ENCODE data around the gene MGAT3.
A peak's percentile ranks its signal among the peaks of the same experiment; 100 is the strongest.
"Not testable (repeated sequence)": the region's sequence is repeated elsewhere in the genome, so short reads cannot be mapped to it uniquely, and the experiment has no call there.

Gene MGAT3

GRCh38 chr22:39514373-39514973, 57.7 kb downstream of the MGAT3 start:
- Mint-ChIP-seq H3K9me3 (no peaks in the 10 kb centered on the region), H3K27me3 (no peaks in the 10 kb centered on the region), H3K27ac (peak overlapping the region; percentile 38), H3K36me3 (ENCODE audit: low read depth) (peaks cover 69% of the 10 kb centered on the region), H3K4me1 (ENCODE audit: low read depth) (peaks cover 45% of the 10 kb centered on the region), H3K4me3 (no peak overlapping the region)

GRCh38 chr22:39515266-39516050, 58.6 kb downstream of the MGAT3 start:
- H3K36me3 Mint-ChIP-seq (ENCODE audit: low read depth), result peaks cover 68% of the 10 kb centered on the region
- H3K4me3 Mint-ChIP-seq, result peak overlapping the region; percentile 8
- peaks cover 45% of the 10 kb centered on the region for H3K4me1 Mint-ChIP-seq (ENCODE audit: low read depth)
- peak overlapping the region; percentile 71 for H3K27ac Mint-ChIP-seq
- H3K27me3 Mint-ChIP-seq, result peaks cover 3% of the 10 kb centered on the region
- no peaks in the 10 kb centered on the region for H3K9me3 Mint-ChIP-seq

- Mint-ChIP-seq H3K9me3 (no peaks in the 10 kb centered on the region), H3K27me3 (peaks cover 3% of the 10 kb centered on the region), H3K36me3 (ENCODE audit: low read depth) (peaks cover 72% of the 10 kb centered on the region), H3K4me1 (ENCODE audit: low read depth) (peaks cover 56% of the 10 kb centered on the region), H3K27ac (no peak overlapping the region), H3K4me3 (no peak overlapping the region)
Observed at GRCh38 chr22:39517470-39517869, 60.7 kb downstream of the MGAT3 start.

- H3K9me3 Mint-ChIP-seq, result no peaks in the 10 kb centered on the region
- peak overlapping the region; percentile 88 for H3K4me3 Mint-ChIP-seq
- peaks cover 3% of the 10 kb centered on the region for H3K27me3 Mint-ChIP-seq
- H3K27ac Mint-ChIP-seq, result peak overlapping the region; percentile 96
- H3K4me1 Mint-ChIP-seq (ENCODE audit: low read depth), result peaks cover 64% of the 10 kb centered on the region
- peaks cover 74% of the 10 kb centered on the region for H3K36me3 Mint-ChIP-seq (ENCODE audit: low read depth)
Observed at GRCh38 chr22:39518144-39518786, 61.5 kb downstream of the MGAT3 start.

GRCh38 chr22:39518996-39519680, 62.3 kb downstream of the MGAT3 start:
- H3K4me3 Mint-ChIP-seq, result peak overlapping the region; percentile 88
- H3K36me3 Mint-ChIP-seq (ENCODE audit: low read depth), result peaks cover 71% of the 10 kb centered on the region
- peaks cover 3% of the 10 kb centered on the region for H3K27me3 Mint-ChIP-seq
- H3K27ac Mint-ChIP-seq, result peak overlapping the region; percentile 96
- no peaks in the 10 kb centered on the region for H3K9me3 Mint-ChIP-seq
- H3K4me1 Mint-ChIP-seq (ENCODE audit: low read depth), result peaks cover 70% of the 10 kb centered on the region

GRCh38 chr22:39519681-39520225, 62.9 kb downstream of the MGAT3 start:
- Mint-ChIP-seq H3K4me1 (ENCODE audit: low read depth) (peaks cover 72% of the 10 kb centered on the region), H3K27me3 (peaks cover 3% of the 10 kb centered on the region), H3K27ac (peak overlapping the region; percentile 96), H3K9me3 (no peaks in the 10 kb centered on the region), H3K36me3 (ENCODE audit: low read depth) (peaks cover 71% of the 10 kb centered on the region), H3K4me3 (peak overlapping the region; percentile 88)

GRCh38 chr22:39520226-39521105, 63.7 kb downstream of the MGAT3 start, which contains the start of gene ATF4:
ATF4 (plus strand) TSS chr22:39520562; CDS start chr22:39521446, 884 bp downstream.
- H3K4me3 Mint-ChIP-seq, result peak within 1 kb of the TSS; percentile 88
- H3K9me3 Mint-ChIP-seq, result no peaks in the 10 kb centered on the region
- peaks cover 71% of the 10 kb centered on the region for H3K36me3 Mint-ChIP-seq (ENCODE audit: low read depth)
- peaks cover 72% of the 10 kb centered on the region for H3K4me1 Mint-ChIP-seq (ENCODE audit: low read depth)
- H3K27me3 Mint-ChIP-seq, result peaks cover 3% of the 10 kb centered on the region
- H3K27ac Mint-ChIP-seq, result peak within 1 kb of the TSS; percentile 96

- Mint-ChIP-seq H3K4me3 (peak overlapping the region; percentile 88), H3K36me3 (ENCODE audit: low read depth) (peaks cover 66% of the 10 kb centered on the region), H3K4me1 (ENCODE audit: low read depth) (peaks cover 72% of the 10 kb centered on the region), H3K27ac (peak overlapping the region; percentile 96)
- H3K27me3 Mint-ChIP-seq, H3K9me3 Mint-ChIP-seq: not testable (repeated sequence)
Observed at GRCh38 chr22:39521106-39521885, 64.5 kb downstream of the MGAT3 start.

- Mint-ChIP-seq H3K4me3 (peak overlapping the region; percentile 88), H3K27ac (peak overlapping the region; percentile 96), H3K4me1 (ENCODE audit: low read depth) (peaks cover 73% of the 10 kb centered on the region), H3K36me3 (ENCODE audit: low read depth) (peaks cover 62% of the 10 kb centered on the region)
- not testable (repeated sequence) for H3K27me3 Mint-ChIP-seq, H3K9me3 Mint-ChIP-seq
Observed at GRCh38 chr22:39522091-39522490, 65.3 kb downstream of the MGAT3 start.

- peak overlapping the region; percentile 88 for H3K4me3 Mint-ChIP-seq
- H3K9me3 Mint-ChIP-seq, result no peaks in the 10 kb centered on the region
- peaks cover 3% of the 10 kb centered on the region for H3K27me3 Mint-ChIP-seq
- peak overlapping the region; percentile 96 for H3K27ac Mint-ChIP-seq
- peaks cover 58% of the 10 kb centered on the region for H3K36me3 Mint-ChIP-seq (ENCODE audit: low read depth)
- H3K4me1 Mint-ChIP-seq (ENCODE audit: low read depth), result peaks cover 75% of the 10 kb centered on the region
Observed at GRCh38 chr22:39522567-39523300, 65.9 kb downstream of the MGAT3 start.

- H3K36me3 Mint-ChIP-seq (ENCODE audit: low read depth), result peaks cover 61% of the 10 kb centered on the region
- H3K4me1 Mint-ChIP-seq (ENCODE audit: low read depth), result peaks cover 72% of the 10 kb centered on the region
- peaks cover 3% of the 10 kb centered on the region for H3K27me3 Mint-ChIP-seq
- no peaks in the 10 kb centered on the region for H3K9me3 Mint-ChIP-seq
- H3K27ac Mint-ChIP-seq, result peak overlapping the region; percentile 81
- peak overlapping the region; percentile 59 for H3K4me3 Mint-ChIP-seq
Observed at GRCh38 chr22:39524089-39524752, 67.4 kb downstream of the MGAT3 start.

All from stimulated activated naive CD8-positive, alpha-beta T cell treated with anti-CD3 and anti-CD28 coated beads, Interleukin-15, Interleukin-2, amounts not matched to agents 100 ng/mL and 50 ng/mL, for 24 hours (primary cell).